SK-N-SH (cell line): Measurements from ENCODE around the gene KLK2. TPM values are rescaled to one million over a fixed set of nuclear protein-coding genes. Genes with fewer than 3 reads are reported as not detected.

Source experiments
- CTCF ChIA-PET: fragments of 300-600, 350-600 bp; formaldehyde crosslinking; extraction: SDS; loops from one replicate; lab custom pipeline; 2021; lab: Yijun Ruan, JAX
- POLR2A ChIA-PET: fragments of 350-600 bp; sonication (Branson Sonifier 250); formaldehyde crosslinking; extraction: SDS; loops from one replicate; lab custom pipeline; 2020; ENCODE audit warnings: antibody characterized with exemption, inconsistent platforms; lab: Yijun Ruan, JAX
- DNase-seq: peaks from one replicate; pipeline ENCODE4 v3.0.0; 2012
- H2AFZ ChIP-seq: fragments of 200-600 bp; sonication (generic); 2 replicates; pipeline ENCODE4 v1.8.1; 2016; ENCODE audit warnings: antibody characterized with exemption, mild to moderate bottlenecking, low read depth
- H3F3A ChIP-seq: fragments of 200-600 bp; sonication (generic); replicated peaks from 2 replicates; pipeline ENCODE3; 2016; ENCODE audit warnings: antibody characterized with exemption, mild to moderate bottlenecking; ENCODE audit not compliant: insufficient read depth
- H3K27ac ChIP-seq, 2 experiments: fragments of 200-500 bp in 1 of 2; fragments of 200-600 bp in 1 of 2; sonication (Bioruptor generic) in 1 of 2; sonication (generic), shearing (Covaris generic) in 1 of 2; 2 replicates each; pipeline versions ENCODE4 v1.5.1 to v1.6.1; 2014 to 2016; ENCODE audit warnings: low read depth in 2 of 2, inconsistent platforms in 1 of 2, low read length in 1 of 2, mild to moderate bottlenecking in 1 of 2, mixed read lengths in 1 of 2
- H3K27me3 ChIP-seq: fragments of 200-600 bp; sonication (generic), shearing (Covaris generic); 2 replicates; pipeline ENCODE4 v1.6.1; 2016; ENCODE audit warnings: mixed run types; ENCODE audit not compliant: insufficient read depth
- H3K36me3 ChIP-seq, 2 experiments: fragments of 200-500 bp in 1 of 2; fragments of 200-600 bp in 1 of 2; sonication (Bioruptor generic) in 1 of 2; sonication (generic) in 1 of 2; replicated peaks in 1 of 2; 2 replicates each; pipeline versions ENCODE3 to v1.5.1; 2014 to 2016; ENCODE audit warnings: low read length in 1 of 2, mild to moderate bottlenecking in 1 of 2; ENCODE audit not compliant: insufficient read depth in 2 of 2, control insufficient read depth in 1 of 2
- H3K4me1 ChIP-seq, 2 experiments: fragments of 200-500 bp in 1 of 2; fragments of 200-600 bp in 1 of 2; sonication (Bioruptor generic) in 1 of 2; sonication (generic), shearing (Covaris generic) in 1 of 2; 2 replicates each; pipeline versions ENCODE4 v1.5.1 to v1.6.1; 2014 to 2016; ENCODE audit warnings: low read depth in 1 of 2, low read length in 1 of 2, mixed run types in 1 of 2; ENCODE audit not compliant: insufficient read depth in 2 of 2, control insufficient read depth in 1 of 2
- H3K4me2 ChIP-seq: fragments of 200-600 bp; sonication (generic), shearing (Covaris generic); 2 replicates; pipeline ENCODE4 v1.6.1; 2017; ENCODE audit warnings: mixed run types
- H3K4me3 ChIP-seq, 2 experiments: fragments of 200-500 bp in 1 of 2; fragments of 200-600 bp in 1 of 2; sonication (Bioruptor generic) in 1 of 2; sonication (generic), shearing (Covaris generic) in 1 of 2; 2 replicates each; pipeline versions ENCODE4 v1.5.1 to v1.8.1; 2014 to 2016; ENCODE audit warnings: low read depth in 2 of 2, inconsistent platforms in 1 of 2, low read length in 1 of 2, mild to moderate bottlenecking in 1 of 2, mixed read lengths in 1 of 2, moderate library complexity in 1 of 2
- H3K79me2 ChIP-seq: fragments of 200-600 bp; sonication (generic); 2 replicates; pipeline ENCODE4 v1.8.1; 2017; ENCODE audit warnings: mild to moderate bottlenecking; ENCODE audit not compliant: insufficient read depth
- H3K9ac ChIP-seq: fragments of 200-600 bp; sonication (generic); 2 replicates; pipeline ENCODE4 v1.6.1; 2017; ENCODE audit warnings: mixed run types
- H3K9me2 ChIP-seq: fragments of 200-600 bp; sonication (generic); 2 replicates; pipeline ENCODE4 v1.6.1; 2017; ENCODE audit warnings: mixed run types
- H3K9me3 ChIP-seq: fragments of 200-600 bp; sonication (generic); 2 replicates; pipeline ENCODE4 v1.6.1; 2017; ENCODE audit warnings: mixed run types, mild to moderate bottlenecking, moderate library complexity
- H4K20me1 ChIP-seq: fragments of 200-600 bp; sonication (generic); 2 replicates; pipeline ENCODE4 v1.6.1; 2017; ENCODE audit warnings: mild to moderate bottlenecking, mixed run types; ENCODE audit not compliant: insufficient read depth
- CHD2 ChIP-seq: fragments of 150-350 bp; IDR thresholded peaks from 2 replicates; pipeline ENCODE4 v1.6.1; 2018; ENCODE audit warnings: low read length; ENCODE audit not compliant: partially characterized antibody
- EP300 ChIP-seq, 2 experiments: IDR thresholded peaks; 2 replicates each; pipeline versions ENCODE4 v1.4.0 to v1.6.1; 2012; ENCODE audit warnings: borderline replicate concordance in 1 of 2, low read depth in 1 of 2, low read length in 1 of 2
- FOSL2 ChIP-seq: IDR thresholded peaks from 2 replicates; pipeline ENCODE4 v1.4.0; 2012; ENCODE audit warnings: low read depth, mild to moderate bottlenecking, moderate library complexity, borderline replicate concordance
- FOXJ3 ChIP-seq: sonication (generic); formaldehyde crosslinking; IDR thresholded peaks from 2 replicates; pipeline ENCODE4 v1.5.1; 2020; ENCODE audit warnings: mild to moderate bottlenecking, missing genetic modification reagents
- FOXM1 ChIP-seq: IDR thresholded peaks from 2 replicates; pipeline ENCODE4 v1.4.0; 2012; ENCODE audit warnings: low read depth, mild to moderate bottlenecking
- GABPA ChIP-seq: IDR thresholded peaks from 2 replicates; pipeline ENCODE4 v1.4.0; 2012; ENCODE audit warnings: low read depth, mild to moderate bottlenecking
- MEF2A ChIP-seq: IDR thresholded peaks from 2 replicates; pipeline ENCODE4 v1.4.0; 2012; ENCODE audit warnings: low read depth, borderline replicate concordance
- NRF1 ChIP-seq: IDR thresholded peaks from 2 replicates; pipeline ENCODE4 v1.6.1; 2012; ENCODE audit warnings: low read depth, mild to moderate bottlenecking, low read length
- POLR2AphosphoS5 ChIP-seq: IDR thresholded peaks from 2 replicates; pipeline ENCODE4 v1.6.1; 2012; ENCODE audit warnings: low read depth, low read length
- RXRA ChIP-seq: IDR thresholded peaks from 2 replicates; pipeline ENCODE4 v1.4.0; 2012; ENCODE audit warnings: low read depth, mild to moderate bottlenecking, borderline replicate concordance
- SIN3A ChIP-seq: IDR thresholded peaks from 2 replicates; pipeline ENCODE4 v1.6.1; 2012; ENCODE audit warnings: low read depth, mild to moderate bottlenecking, low read length, moderate library complexity, borderline replicate concordance
- TCF12 ChIP-seq: IDR thresholded peaks from 2 replicates; pipeline ENCODE4 v1.4.0; 2012
- YY1 ChIP-seq: IDR thresholded peaks from 2 replicates; pipeline ENCODE4 v1.4.0; 2012; ENCODE audit warnings: low read depth, mild to moderate bottlenecking
- WGBS: methylation state at CpG from one replicate; pipeline ENCODE4 v1.1.6; 2017; ENCODE audit warnings: low lambda C conversion rate; 5-methylcytosine and 5-hydroxymethylcytosine counted together
- polyA plus RNA-seq, 3 experiments: library from polyadenylated mRNA; depleted of rRNA; stranded (reverse); fragments of >200 nt; gene quantifications; 2 replicates each; pipeline ENCODE4 v1.2.3, GENCODE V29; 2012
- TF ChIP-seq, protein P1 (sequence below): IDR thresholded peaks from 2 replicates; pipeline ENCODE4 v1.4.0; 2012; ENCODE audit warnings: low read depth
- TF ChIP-seq, protein P2 (sequence below): fragments of 150-350 bp; IDR thresholded peaks from 2 replicates; pipeline ENCODE4 v1.6.1; 2017; ENCODE audit warnings: antibody characterized with exemption, low read length, low read depth, borderline replicate concordance
- TF ChIP-seq, protein P3 (sequence below): fragments of 200-600 bp; sonication (generic); IDR thresholded peaks from 2 replicates; pipeline ENCODE4 v1.6.1; 2017; ENCODE audit warnings: antibody characterized with exemption, mild to moderate bottlenecking, moderate library complexity
- TF ChIP-seq, protein P4 (sequence below): fragments of 150-350 bp; IDR thresholded peaks from 2 replicates; pipeline ENCODE4 v1.6.1; 2016; ENCODE audit warnings: mild to moderate bottlenecking, low read depth, low read length

KLK2 gene
- polyA plus RNA-seq, 1 of the 3 experiments (the other 2 are of a cell fraction), result 0.15 TPM

DNA sequence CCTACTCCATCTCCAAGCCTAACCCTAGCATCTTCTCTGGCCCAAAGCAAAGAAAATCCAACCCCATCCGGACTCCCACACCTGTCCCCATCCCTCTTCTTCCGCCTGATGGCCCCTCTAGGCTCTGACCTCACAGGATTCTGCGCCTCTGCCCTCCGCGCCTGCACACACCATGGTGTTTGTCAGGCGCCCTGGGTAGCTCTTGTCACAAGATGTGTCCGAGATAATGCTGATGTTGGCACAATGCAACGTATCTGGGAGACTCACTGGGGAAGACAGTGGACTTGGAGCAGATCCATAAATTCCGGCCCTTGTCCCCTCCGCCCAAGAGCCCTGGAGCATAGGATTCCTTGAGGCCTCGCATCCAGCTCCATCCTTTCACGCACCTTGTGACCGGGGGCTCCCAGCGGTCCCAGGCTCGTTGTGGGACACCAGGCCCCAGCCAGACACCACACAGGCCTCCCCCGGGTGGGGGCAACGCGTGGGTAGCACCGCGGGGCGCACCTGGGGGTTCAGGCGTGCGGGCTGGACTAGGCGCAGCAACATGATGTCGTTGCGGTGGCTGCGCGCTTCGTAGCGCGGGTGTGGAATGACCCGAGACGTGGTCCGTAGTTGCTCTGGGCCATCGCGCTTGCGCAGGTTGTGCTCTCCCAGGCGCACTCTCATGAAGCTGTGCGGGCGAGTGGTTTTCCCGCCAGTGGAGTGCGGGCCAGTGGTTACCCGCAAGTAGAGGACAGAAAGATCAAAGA is 46.6 kb upstream of the KLK2 start (continued):
- TF ChIP-seq EP300 (IDR thresholded peaks at IDR 0.05; ENCODE audit: borderline replicate concordance in 1 of 2, low read depth in 1 of 2, low read length in 1 of 2), result no peak
- TF ChIP-seq SIN3A, result no peak
- TF ChIP-seq, protein P1, sequence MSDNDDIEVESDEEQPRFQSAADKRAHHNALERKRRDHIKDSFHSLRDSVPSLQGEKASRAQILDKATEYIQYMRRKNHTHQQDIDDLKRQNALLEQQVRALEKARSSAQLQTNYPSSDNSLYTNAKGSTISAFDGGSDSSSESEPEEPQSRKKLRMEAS, result no peak
- TF ChIP-seq POLR2AphosphoS5, result no peak
- TF ChIP-seq, all 33 proteins: peak for 0

DNA sequence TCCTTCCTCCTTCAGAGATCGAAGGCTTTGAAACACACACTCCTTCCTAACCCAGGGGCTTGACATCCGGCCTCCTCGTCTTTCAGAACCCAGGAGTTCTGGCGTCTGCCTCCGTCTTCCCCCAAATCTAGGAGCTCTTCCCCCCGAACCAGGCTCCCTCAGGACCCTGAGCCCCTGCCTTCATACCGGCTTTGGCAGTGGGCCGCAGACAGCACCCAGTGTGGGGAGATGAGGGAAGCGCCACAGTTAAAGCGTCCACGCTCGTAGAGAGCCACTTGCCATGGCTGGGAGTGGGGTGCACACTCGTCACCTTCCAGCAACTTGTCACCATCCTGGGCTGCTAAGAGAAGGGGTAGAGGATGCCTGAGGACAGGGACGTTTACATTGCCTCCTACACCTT is 45.8 kb upstream of the KLK2 start:
- Histone ChIP-seq H4K20me1 (no peaks in the 10 kb centered on the region), H3K79me2 (no peaks in the 10 kb centered on the region), H3K27ac (no peak overlapping the region), H3K4me3 (no peak overlapping the region), H3K9ac (no peak overlapping the region), H3K4me2 (no peak overlapping the region), H3F3A (no peaks in the 10 kb centered on the region), H3K9me2 (no peaks in the 10 kb centered on the region), H3K36me3 (no peaks in the 10 kb centered on the region), H2AFZ (no peak overlapping the region), H3K27me3 (peaks cover 17% of the 10 kb centered on the region), H3K4me1 (no peaks in the 10 kb centered on the region), H3K9me3 (no peaks in the 10 kb centered on the region)
- POLR2A ChIA-PET, result no interaction called here
- CTCF ChIA-PET, result interaction anchor here (0.9 kb wide), 1 partner anchor 95 kb away, joined by 3 read pairs; no protein-coding TSS in a partner anchor
- TF ChIP-seq CHD2, result no peak
- TF ChIP-seq, protein P2, sequence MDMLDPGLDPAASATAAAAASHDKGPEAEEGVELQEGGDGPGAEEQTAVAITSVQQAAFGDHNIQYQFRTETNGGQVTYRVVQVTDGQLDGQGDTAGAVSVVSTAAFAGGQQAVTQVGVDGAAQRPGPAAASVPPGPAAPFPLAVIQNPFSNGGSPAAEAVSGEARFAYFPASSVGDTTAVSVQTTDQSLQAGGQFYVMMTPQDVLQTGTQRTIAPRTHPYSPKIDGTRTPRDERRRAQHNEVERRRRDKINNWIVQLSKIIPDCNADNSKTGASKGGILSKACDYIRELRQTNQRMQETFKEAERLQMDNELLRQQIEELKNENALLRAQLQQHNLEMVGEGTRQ, result no peak
- no peak for TF ChIP-seq MEF2A
- no peak for TF ChIP-seq NRF1
- TF ChIP-seq FOSL2, result no peak
- TF ChIP-seq YY1, result no peak
- TF ChIP-seq, protein P3, sequence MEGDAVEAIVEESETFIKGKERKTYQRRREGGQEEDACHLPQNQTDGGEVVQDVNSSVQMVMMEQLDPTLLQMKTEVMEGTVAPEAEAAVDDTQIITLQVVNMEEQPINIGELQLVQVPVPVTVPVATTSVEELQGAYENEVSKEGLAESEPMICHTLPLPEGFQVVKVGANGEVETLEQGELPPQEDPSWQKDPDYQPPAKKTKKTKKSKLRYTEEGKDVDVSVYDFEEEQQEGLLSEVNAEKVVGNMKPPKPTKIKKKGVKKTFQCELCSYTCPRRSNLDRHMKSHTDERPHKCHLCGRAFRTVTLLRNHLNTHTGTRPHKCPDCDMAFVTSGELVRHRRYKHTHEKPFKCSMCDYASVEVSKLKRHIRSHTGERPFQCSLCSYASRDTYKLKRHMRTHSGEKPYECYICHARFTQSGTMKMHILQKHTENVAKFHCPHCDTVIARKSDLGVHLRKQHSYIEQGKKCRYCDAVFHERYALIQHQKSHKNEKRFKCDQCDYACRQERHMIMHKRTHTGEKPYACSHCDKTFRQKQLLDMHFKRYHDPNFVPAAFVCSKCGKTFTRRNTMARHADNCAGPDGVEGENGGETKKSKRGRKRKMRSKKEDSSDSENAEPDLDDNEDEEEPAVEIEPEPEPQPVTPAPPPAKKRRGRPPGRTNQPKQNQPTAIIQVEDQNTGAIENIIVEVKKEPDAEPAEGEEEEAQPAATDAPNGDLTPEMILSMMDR, result no peak
- no peak for TF ChIP-seq FOXJ3 (CRISPR knock-in tag)
- TF ChIP-seq, protein P4, sequence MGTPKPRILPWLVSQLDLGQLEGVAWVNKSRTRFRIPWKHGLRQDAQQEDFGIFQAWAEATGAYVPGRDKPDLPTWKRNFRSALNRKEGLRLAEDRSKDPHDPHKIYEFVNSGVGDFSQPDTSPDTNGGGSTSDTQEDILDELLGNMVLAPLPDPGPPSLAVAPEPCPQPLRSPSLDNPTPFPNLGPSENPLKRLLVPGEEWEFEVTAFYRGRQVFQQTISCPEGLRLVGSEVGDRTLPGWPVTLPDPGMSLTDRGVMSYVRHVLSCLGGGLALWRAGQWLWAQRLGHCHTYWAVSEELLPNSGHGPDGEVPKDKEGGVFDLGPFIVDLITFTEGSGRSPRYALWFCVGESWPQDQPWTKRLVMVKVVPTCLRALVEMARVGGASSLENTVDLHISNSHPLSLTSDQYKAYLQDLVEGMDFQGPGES, result no peak
- TF ChIP-seq GABPA, result no peak
- TF ChIP-seq FOXM1, result no peak
- TF ChIP-seq RXRA, result no peak
- TF ChIP-seq, protein P1, result no peak
- TF ChIP-seq TCF12, result no peak
- WGBS, result 31% methylated on average over 12 of the region's 14 CpGs
- no peak for DNase-seq
